ENCODE measurements around the gene CPB1. TPM values are rescaled to one million over a fixed set of nuclear protein-coding genes. Genes with fewer than 3 reads are reported as not detected.

The CPB1 gene
- total and polyA plus RNA-seq, 3 experiments from 2014 or later = not detected

DNA sequence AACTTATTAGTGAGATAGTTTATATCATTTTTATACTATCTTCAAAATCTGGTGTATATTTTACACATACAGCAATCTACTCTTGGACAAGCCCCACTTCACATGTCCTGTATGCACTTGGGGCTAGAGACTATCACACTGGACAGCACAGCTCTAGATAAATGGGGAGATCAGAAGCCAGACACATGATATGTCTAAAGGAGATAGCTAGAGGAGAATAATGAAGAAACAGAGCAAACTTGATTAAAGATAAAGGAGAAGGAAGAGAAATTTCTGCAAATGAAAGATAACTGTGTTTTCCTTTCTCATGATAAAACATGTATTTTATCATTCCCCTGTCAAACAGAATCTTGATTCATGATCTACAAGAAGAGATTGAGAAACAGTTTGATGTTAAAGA lies 50.5 kb downstream of the CPB1 start:
- Histone ChIP-seq H3K9me3 (ENCODE audit: low read length) (no peaks in the 10 kb centered on the region), H3K4me3 (ENCODE audit: low read length) (no peak overlapping the region), H3K36me3 (ENCODE audit: insufficient read depth, low read length) (no peaks in the 10 kb centered on the region), H3K27me3 (ENCODE audit: insufficient read depth, low read length, poor library complexity, severe bottlenecking) (no peaks in the 10 kb centered on the region), H3K27ac (ENCODE audit: low read depth, low read length) (no peak overlapping the region), H3K4me1 (ENCODE audit: insufficient read depth, low read length) (no peaks in the 10 kb centered on the region)
- no peaks in the 10 kb centered on the region for H3K9me3 Mint-ChIP-seq
- H3K27ac Mint-ChIP-seq = no peak overlapping the region
- no peak for DNase-seq
- H3K4me3 Mint-ChIP-seq = no peak overlapping the region
- H3K27me3 Mint-ChIP-seq = peaks cover 0 to 13% of the 10 kb centered on the region in 2 donors
- POLR2A ChIA-PET = no interaction called here
- H3K4me1 Mint-ChIP-seq = no peaks in the 10 kb centered on the region
- CTCF ChIA-PET = no interaction called here
- H3K36me3 Mint-ChIP-seq = no peaks in the 10 kb centered on the region

DNA sequence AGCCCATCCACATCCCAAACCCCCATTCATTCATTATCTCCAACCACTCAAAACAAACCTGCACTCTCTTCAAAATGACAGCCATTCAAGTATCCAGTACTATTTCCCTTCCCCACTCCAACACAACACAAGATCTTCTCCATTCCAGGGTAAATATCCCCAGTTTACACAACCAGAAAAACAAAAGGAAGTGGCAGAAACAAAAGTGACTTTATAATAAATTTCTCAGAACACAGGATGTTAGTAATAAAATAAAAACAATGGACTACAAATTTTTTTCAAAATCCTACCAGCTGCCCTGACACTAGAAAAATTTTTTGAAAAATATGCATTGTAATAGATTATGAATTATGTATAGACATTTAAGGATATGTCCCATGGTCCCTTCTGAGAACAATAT lies 51.6 kb downstream of the CPB1 start:
- Mint-ChIP-seq H3K4me3 (no peak overlapping the region), H3K9me3 (no peaks in the 10 kb centered on the region), H3K27ac (no peak overlapping the region), H3K4me1 (no peaks in the 10 kb centered on the region), H3K36me3 (no peaks in the 10 kb centered on the region), H3K27me3 (peaks cover 0 to 13% of the 10 kb centered on the region in 2 donors)
- H3K36me3 ChIP-seq (ENCODE audit: insufficient read depth, low read length) = no peaks in the 10 kb centered on the region
- no peaks in the 10 kb centered on the region for H3K27me3 ChIP-seq (ENCODE audit: insufficient read depth, low read length, poor library complexity, severe bottlenecking)
- no peaks in the 10 kb centered on the region for H3K4me1 ChIP-seq (ENCODE audit: insufficient read depth, low read length)
- POLR2A ChIA-PET = no interaction called here
- no peak overlapping the region for H3K4me3 ChIP-seq (ENCODE audit: low read length)
- CTCF ChIA-PET = no interaction called here
- H3K27ac ChIP-seq (ENCODE audit: low read depth, low read length) = no peak overlapping the region
- DNase-seq = no peak
- H3K9me3 ChIP-seq (ENCODE audit: low read length) = no peaks in the 10 kb centered on the region

DNA sequence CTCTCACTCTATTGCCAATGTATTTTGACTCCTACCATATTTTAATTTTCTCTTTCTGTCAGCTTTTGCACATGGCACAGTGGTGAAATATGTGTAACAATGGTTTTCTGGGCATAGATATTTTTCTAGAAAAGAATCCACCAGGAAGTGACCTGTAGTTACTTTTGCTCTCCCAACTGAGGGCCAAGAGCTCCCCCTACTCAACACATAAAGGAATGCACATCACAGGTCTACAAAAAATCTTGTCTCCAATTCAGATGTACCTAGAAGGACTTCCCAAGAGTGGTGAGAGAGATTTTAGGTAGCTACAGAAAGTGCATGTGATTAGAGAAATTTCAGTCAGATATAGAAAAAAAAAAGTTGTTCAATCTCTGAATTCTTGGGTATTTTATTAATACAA lies 53.1 kb downstream of the CPB1 start:
- DNase-seq = no peak
- H3K9me3 ChIP-seq (ENCODE audit: low read length) = no peaks in the 10 kb centered on the region
- H3K36me3 Mint-ChIP-seq = no peaks in the 10 kb centered on the region
- no peak overlapping the region for H3K4me3 Mint-ChIP-seq
- H3K27me3 Mint-ChIP-seq = peaks cover 0 to 13% of the 10 kb centered on the region in 2 donors
- CTCF ChIA-PET = interaction anchor here (1.2 kb wide), 1 partner anchor 14 kb away, joined by 3 read pairs; no protein-coding TSS in a partner anchor
- H3K27ac Mint-ChIP-seq = no peak overlapping the region
- POLR2A ChIA-PET = no interaction called here
- H3K4me1 Mint-ChIP-seq = no peaks in the 10 kb centered on the region
- no peaks in the 10 kb centered on the region for H3K36me3 ChIP-seq (ENCODE audit: insufficient read depth, low read length)
- H3K27ac ChIP-seq (ENCODE audit: low read depth, low read length) = no peak overlapping the region
- no peaks in the 10 kb centered on the region for H3K27me3 ChIP-seq (ENCODE audit: insufficient read depth, low read length, poor library complexity, severe bottlenecking)
- no peaks in the 10 kb centered on the region for H3K9me3 Mint-ChIP-seq
- no peaks in the 10 kb centered on the region for H3K4me1 ChIP-seq (ENCODE audit: insufficient read depth, low read length)
- no peak overlapping the region for H3K4me3 ChIP-seq (ENCODE audit: low read length)

DNA sequence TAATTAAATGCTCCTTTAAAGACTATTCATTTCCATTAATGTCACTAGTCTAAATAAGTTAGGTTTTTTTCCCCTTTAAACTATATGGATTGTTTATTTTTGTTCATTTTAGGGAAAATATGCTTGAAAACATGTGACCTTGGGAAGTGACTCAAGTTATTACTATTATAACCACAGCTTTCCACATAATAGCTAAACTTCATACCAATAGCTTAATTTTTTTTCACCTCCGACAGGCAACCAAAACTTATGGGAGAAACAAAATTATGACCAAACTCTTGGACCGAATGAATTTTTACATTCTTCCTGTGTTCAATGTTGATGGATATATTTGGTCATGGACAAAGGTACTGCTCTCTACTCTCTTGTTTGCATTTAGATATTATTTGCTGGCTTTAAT lies 53.7 kb downstream of the CPB1 start:
- ChIA-PET POLR2A (no interaction called here), CTCF (no interaction called here)
- H3K4me3 Mint-ChIP-seq = no peak overlapping the region

DNA sequence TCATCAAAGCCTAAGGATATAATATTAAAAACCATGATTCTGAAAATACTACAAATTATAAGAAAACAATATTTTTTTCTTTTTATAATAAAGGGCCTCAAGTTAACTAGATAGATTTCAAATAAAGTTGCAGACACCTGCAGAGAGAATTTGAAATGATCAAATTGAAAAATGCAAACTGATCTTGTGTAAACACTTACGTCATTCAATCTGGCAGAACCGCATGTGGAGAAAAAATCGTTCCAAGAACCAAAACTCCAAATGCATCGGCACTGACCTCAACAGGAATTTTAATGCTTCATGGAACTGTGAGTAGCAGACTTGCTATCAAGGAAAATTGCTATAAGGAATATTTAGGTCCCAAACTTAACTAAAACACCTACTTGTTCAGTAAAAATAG lies 54.7 kb downstream of the CPB1 start:
- H3K27me3 ChIP-seq (ENCODE audit: insufficient read depth, low read length, poor library complexity, severe bottlenecking) = no peaks in the 10 kb centered on the region
- H3K9me3 ChIP-seq (ENCODE audit: low read length) = no peaks in the 10 kb centered on the region
- ChIA-PET POLR2A (no interaction called here), CTCF (interaction anchor here (1.1 kb wide), 1 partner anchor 22 kb away, joined by 3 read pairs; no protein-coding TSS in a partner anchor)
- no peak overlapping the region for H3K4me3 ChIP-seq (ENCODE audit: low read length)
- no peaks in the 10 kb centered on the region for H3K9me3 Mint-ChIP-seq
- H3K27ac Mint-ChIP-seq = no peak overlapping the region
- no peak overlapping the region for H3K4me3 Mint-ChIP-seq
- H3K36me3 Mint-ChIP-seq = no peaks in the 10 kb centered on the region
- no peak overlapping the region for H3K27ac ChIP-seq (ENCODE audit: low read depth, low read length)
- no peaks in the 10 kb centered on the region for H3K4me1 ChIP-seq (ENCODE audit: insufficient read depth, low read length)
- peaks cover 0 to 19% of the 10 kb centered on the region in 2 donors for H3K27me3 Mint-ChIP-seq
- no peak for DNase-seq
- H3K36me3 ChIP-seq (ENCODE audit: insufficient read depth, low read length) = no peaks in the 10 kb centered on the region
- no peaks in the 10 kb centered on the region for H3K4me1 Mint-ChIP-seq

More for the DNA sequence above, 53.7 kb downstream of the CPB1 start:
- no peaks in the 10 kb centered on the region for H3K9me3 ChIP-seq (ENCODE audit: low read length)
- no peaks in the 10 kb centered on the region for H3K36me3 Mint-ChIP-seq
- no peaks in the 10 kb centered on the region for H3K36me3 ChIP-seq (ENCODE audit: insufficient read depth, low read length)
- DNase-seq = no peak
- H3K27me3 Mint-ChIP-seq = peaks cover 0 to 16% of the 10 kb centered on the region in 2 donors
- H3K4me1 Mint-ChIP-seq = no peaks in the 10 kb centered on the region
- no peak overlapping the region for H3K4me3 ChIP-seq (ENCODE audit: low read length)
- H3K27ac ChIP-seq (ENCODE audit: low read depth, low read length) = no peak overlapping the region
- H3K9me3 Mint-ChIP-seq = no peaks in the 10 kb centered on the region
- no peak overlapping the region for H3K27ac Mint-ChIP-seq
- no peaks in the 10 kb centered on the region for H3K27me3 ChIP-seq (ENCODE audit: insufficient read depth, low read length, poor library complexity, severe bottlenecking)
- H3K4me1 ChIP-seq (ENCODE audit: insufficient read depth, low read length) = no peaks in the 10 kb centered on the region

DNA sequence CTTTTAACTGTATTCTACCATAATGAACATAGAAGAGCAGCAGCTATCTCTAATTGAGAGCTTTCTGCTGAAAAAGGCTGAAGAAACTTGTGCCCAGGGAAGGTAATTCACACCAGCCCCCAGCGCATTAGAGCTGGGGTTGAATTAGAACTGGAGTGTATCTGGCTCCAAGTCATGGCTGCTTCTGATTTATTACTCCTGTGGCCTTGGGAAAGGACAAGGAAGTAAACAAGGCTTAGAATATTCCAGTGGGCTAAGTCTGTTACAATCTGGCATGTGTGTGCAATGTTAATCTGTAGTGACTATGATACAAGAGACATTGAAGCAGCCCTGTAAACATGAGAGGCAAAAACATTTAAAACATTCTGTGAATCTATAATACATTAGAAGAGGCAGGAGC lies 55.6 kb downstream of the CPB1 start:
- POLR2A ChIA-PET = no interaction called here
- no peaks in the 10 kb centered on the region for H3K27me3 ChIP-seq (ENCODE audit: insufficient read depth, low read length, poor library complexity, severe bottlenecking)
- CTCF ChIA-PET = interaction anchor here (1.1 kb wide), 1 partner anchor 23 kb away, joined by 3 read pairs; no protein-coding TSS in a partner anchor

DNA sequence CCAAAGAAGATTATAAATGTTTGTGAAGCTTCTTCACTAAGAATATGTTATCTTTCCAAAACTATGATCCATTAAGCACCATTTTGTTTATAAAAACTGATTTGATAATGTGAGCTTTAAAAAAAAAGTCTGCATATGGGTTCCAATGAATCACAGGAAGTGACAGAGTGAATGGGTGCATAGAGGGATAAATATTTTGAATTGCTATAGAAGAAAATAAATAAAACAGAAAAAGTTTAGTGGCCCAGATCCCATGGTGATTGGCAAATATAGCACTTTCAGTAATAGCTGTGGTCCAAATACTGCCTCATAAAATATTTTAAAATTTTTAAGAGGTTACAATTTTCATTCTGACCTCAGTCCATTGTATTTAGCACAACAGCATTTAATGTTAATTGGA lies 56.6 kb downstream of the CPB1 start:
- H3K9me3 ChIP-seq (ENCODE audit: low read length) = no peaks in the 10 kb centered on the region
- ChIA-PET CTCF (no interaction called here), POLR2A (no interaction called here)
- no peak overlapping the region for H3K27ac ChIP-seq (ENCODE audit: low read depth, low read length)
- no peak overlapping the region for H3K4me3 ChIP-seq (ENCODE audit: low read length)
- H3K4me3 Mint-ChIP-seq = no peak overlapping the region
- no peak overlapping the region for H3K27ac Mint-ChIP-seq
- H3K36me3 ChIP-seq (ENCODE audit: insufficient read depth, low read length) = no peaks in the 10 kb centered on the region
- no peaks in the 10 kb centered on the region for H3K4me1 Mint-ChIP-seq
- H3K27me3 Mint-ChIP-seq = peaks cover 0 to 24% of the 10 kb centered on the region in 2 donors
- H3K4me1 ChIP-seq (ENCODE audit: insufficient read depth, low read length) = no peaks in the 10 kb centered on the region
- no peaks in the 10 kb centered on the region for H3K27me3 ChIP-seq (ENCODE audit: insufficient read depth, low read length, poor library complexity, severe bottlenecking)
- H3K36me3 Mint-ChIP-seq = no peaks in the 10 kb centered on the region
- DNase-seq = no peak
- no peaks in the 10 kb centered on the region for H3K9me3 Mint-ChIP-seq

More for the DNA sequence above, 55.6 kb downstream of the CPB1 start:
- H3K27ac ChIP-seq (ENCODE audit: low read depth, low read length) = no peak overlapping the region
- H3K9me3 Mint-ChIP-seq = no peaks in the 10 kb centered on the region
- H3K36me3 Mint-ChIP-seq = no peaks in the 10 kb centered on the region
- H3K9me3 ChIP-seq (ENCODE audit: low read length) = no peaks in the 10 kb centered on the region
- DNase-seq = no peak
- no peaks in the 10 kb centered on the region for H3K4me1 ChIP-seq (ENCODE audit: insufficient read depth, low read length)
- H3K4me3 Mint-ChIP-seq = no peak overlapping the region
- H3K27me3 Mint-ChIP-seq = peaks cover 0 to 20% of the 10 kb centered on the region in 2 donors
- no peak overlapping the region for H3K27ac Mint-ChIP-seq
- H3K4me3 ChIP-seq (ENCODE audit: low read length) = no peak overlapping the region
- H3K36me3 ChIP-seq (ENCODE audit: insufficient read depth, low read length) = no peaks in the 10 kb centered on the region
- H3K4me1 Mint-ChIP-seq = no peaks in the 10 kb centered on the region

DNA sequence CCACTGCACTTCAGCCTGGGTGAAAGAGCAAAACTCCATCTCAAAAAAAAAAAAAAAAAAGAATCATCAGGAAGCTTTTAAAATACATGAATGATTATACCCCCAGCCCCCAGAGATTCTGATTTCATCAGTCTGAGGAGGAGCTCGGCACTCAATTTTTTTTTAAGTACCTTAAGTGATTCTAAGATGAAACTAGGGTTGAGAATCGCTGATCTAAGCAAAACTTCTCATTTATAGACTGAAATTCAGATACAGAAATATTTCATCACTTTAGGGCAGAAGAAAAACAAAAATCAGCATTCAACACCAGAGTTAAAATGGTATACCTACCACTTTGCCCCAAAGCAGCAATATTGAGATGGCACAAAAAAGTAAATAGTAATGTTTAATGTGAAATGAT lies 62.2 kb downstream of the CPB1 start:
- H3K4me1 Mint-ChIP-seq = no peaks in the 10 kb centered on the region
- no peaks in the 10 kb centered on the region for H3K9me3 ChIP-seq (ENCODE audit: low read length)
- peaks cover 1 to 33% of the 10 kb centered on the region in 2 donors for H3K27me3 Mint-ChIP-seq
- H3K27me3 ChIP-seq (ENCODE audit: insufficient read depth, low read length, poor library complexity, severe bottlenecking) = no peaks in the 10 kb centered on the region
- H3K27ac Mint-ChIP-seq = no peak overlapping the region
- no peaks in the 10 kb centered on the region for H3K36me3 Mint-ChIP-seq
- no peaks in the 10 kb centered on the region for H3K36me3 ChIP-seq (ENCODE audit: insufficient read depth, low read length)
- H3K4me3 ChIP-seq (ENCODE audit: low read length) = no peak overlapping the region
- H3K4me1 ChIP-seq (ENCODE audit: insufficient read depth, low read length) = no peaks in the 10 kb centered on the region
- no peak overlapping the region for H3K4me3 Mint-ChIP-seq
- H3K9me3 Mint-ChIP-seq = peaks cover 0 to 5% (median 0%) of the 10 kb centered on the region in 5 donors
- CTCF ChIA-PET = no interaction called here
- no peak overlapping the region for H3K27ac ChIP-seq (ENCODE audit: low read depth, low read length)
- POLR2A ChIA-PET = no interaction called here
- DNase-seq = no peak

DNA sequence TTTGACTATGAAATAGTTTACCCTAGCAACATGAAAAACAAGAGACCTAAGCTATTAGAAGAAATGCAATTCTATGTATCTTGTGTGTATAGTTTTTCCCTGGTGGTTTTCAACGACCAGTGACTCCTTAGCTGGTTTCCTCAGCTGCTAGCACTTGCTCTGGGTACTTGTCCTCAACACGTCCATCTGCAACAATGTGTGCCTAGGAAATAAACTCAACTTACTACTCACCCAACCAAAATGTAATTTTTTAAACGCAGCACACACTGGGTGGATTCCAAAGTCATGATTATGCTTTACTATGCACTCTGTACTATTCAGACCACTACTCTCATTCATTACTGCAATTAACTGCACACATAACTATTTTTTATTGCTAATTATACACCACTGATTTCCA lies 68.5 kb downstream of the CPB1 start:
- Mint-ChIP-seq H3K4me3 (no peak overlapping the region), H3K27me3 (peaks cover 1 to 25% of the 10 kb centered on the region in 2 donors), H3K27ac (no peak overlapping the region), H3K4me1 (no peaks in the 10 kb centered on the region), H3K36me3 (no peaks in the 10 kb centered on the region), H3K9me3 (peaks cover 0 to 5% (median 0%) of the 10 kb centered on the region in 5 donors)
- Histone ChIP-seq H3K27me3 (ENCODE audit: insufficient read depth, low read length, poor library complexity, severe bottlenecking) (no peaks in the 10 kb centered on the region), H3K36me3 (ENCODE audit: insufficient read depth, low read length) (no peaks in the 10 kb centered on the region), H3K4me1 (ENCODE audit: insufficient read depth, low read length) (no peaks in the 10 kb centered on the region), H3K27ac (ENCODE audit: low read depth, low read length) (no peak overlapping the region), H3K9me3 (ENCODE audit: low read length) (no peaks in the 10 kb centered on the region), H3K4me3 (ENCODE audit: low read length) (no peak overlapping the region)
- ChIA-PET CTCF (no interaction called here), POLR2A (no interaction called here)
- DNase-seq = no peak
